GM23338 (cell line): Measurements from ENCODE around the gene TOLLIP.

Experiments
- CREB1 ChIP-seq: fragments of 250-450 bp; sonication (Bioruptor Pico); IDR thresholded peaks from 2 replicates; pipeline ENCODE4 v1.5.0; 2020; ENCODE audit warnings: low read depth, mild to moderate bottlenecking, moderate library complexity
- EZH2 ChIP-seq: fragments of 200-600 bp; sonication (generic); IDR thresholded peaks from one replicate; pipeline ENCODE4 v1.8.0; 2017; ENCODE audit warnings: antibody characterized with exemption, mild to moderate bottlenecking, low read depth; ENCODE audit not compliant: unreplicated experiment
- EZH2phosphoT487 ChIP-seq: fragments of 200-600 bp; sonication (generic); IDR thresholded peaks from one replicate; pipeline ENCODE4 v1.8.1; 2018; ENCODE audit warnings: antibody characterized with exemption; ENCODE audit not compliant: unreplicated experiment
- NANOG ChIP-seq: IDR thresholded peaks from 2 replicates; pipeline ENCODE4 v1.6.1; 2016; ENCODE audit warnings: antibody characterized with exemption, borderline replicate concordance
- POLR2AphosphoS5 ChIP-seq: IDR thresholded peaks from 2 replicates; pipeline ENCODE4 v1.6.1; 2016; ENCODE audit warnings: antibody characterized with exemption, low read depth
- ZNF331 ChIP-seq: fragments of 250-450 bp; sonication (Bioruptor Pico); IDR thresholded peaks from 2 replicates; pipeline ENCODE4 v1.5.0; 2020; ENCODE audit warnings: low read depth, mild to moderate bottlenecking, moderate library complexity
- TF ChIP-seq, protein P1 (sequence below), 2 experiments: fragments of 200-600 bp in 1 of 2; sonication (generic) in 1 of 2; conservative IDR thresholded peaks; 2 replicates each; pipeline versions ENCODE4 v1.5.1 to v1.6.1; 2016 to 2017; ENCODE audit warnings: antibody characterized with exemption in 2 of 2, low read depth in 2 of 2, mild to moderate bottlenecking in 2 of 2, moderate library complexity in 1 of 2
- TF ChIP-seq, protein P2 (sequence below): IDR thresholded peaks from one replicate; pipeline ENCODE4 v1.6.1; 2018; ENCODE audit warnings: antibody characterized with exemption; ENCODE audit not compliant: unreplicated experiment

DNA sequence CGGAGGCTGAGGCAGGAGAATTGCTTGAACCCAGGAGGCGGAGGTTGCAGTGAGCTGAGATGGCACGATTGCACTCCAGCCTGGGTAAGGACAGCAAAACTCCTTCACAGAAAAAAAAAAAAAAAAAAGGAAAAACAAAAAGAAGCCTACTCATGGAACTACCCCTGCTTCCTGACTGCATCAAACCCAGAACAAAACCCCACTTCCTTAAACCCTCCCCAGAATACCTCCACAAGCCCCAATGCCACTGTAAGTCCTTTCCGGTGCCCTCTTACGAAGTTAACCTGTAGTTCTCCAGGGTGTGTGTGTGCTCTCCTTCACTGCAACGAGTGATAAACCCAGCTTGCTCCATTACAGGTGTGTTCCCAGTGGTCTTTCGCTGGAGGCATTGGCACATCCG lies 8.6 kb upstream of the TOLLIP start:
- TF ChIP-seq CREB1 (no peak), EZH2phosphoT487 (no peak), ZNF331 (CRISPR knock-in tag) (no peak), EZH2 (no peak), NANOG (no peak), POLR2AphosphoS5 (no peak)
- TF ChIP-seq, protein P1, sequence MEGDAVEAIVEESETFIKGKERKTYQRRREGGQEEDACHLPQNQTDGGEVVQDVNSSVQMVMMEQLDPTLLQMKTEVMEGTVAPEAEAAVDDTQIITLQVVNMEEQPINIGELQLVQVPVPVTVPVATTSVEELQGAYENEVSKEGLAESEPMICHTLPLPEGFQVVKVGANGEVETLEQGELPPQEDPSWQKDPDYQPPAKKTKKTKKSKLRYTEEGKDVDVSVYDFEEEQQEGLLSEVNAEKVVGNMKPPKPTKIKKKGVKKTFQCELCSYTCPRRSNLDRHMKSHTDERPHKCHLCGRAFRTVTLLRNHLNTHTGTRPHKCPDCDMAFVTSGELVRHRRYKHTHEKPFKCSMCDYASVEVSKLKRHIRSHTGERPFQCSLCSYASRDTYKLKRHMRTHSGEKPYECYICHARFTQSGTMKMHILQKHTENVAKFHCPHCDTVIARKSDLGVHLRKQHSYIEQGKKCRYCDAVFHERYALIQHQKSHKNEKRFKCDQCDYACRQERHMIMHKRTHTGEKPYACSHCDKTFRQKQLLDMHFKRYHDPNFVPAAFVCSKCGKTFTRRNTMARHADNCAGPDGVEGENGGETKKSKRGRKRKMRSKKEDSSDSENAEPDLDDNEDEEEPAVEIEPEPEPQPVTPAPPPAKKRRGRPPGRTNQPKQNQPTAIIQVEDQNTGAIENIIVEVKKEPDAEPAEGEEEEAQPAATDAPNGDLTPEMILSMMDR (conservative IDR thresholded peaks at IDR 0.05; ENCODE audit: low read depth in 2 of 2), result no peak
- TF ChIP-seq, protein P2, sequence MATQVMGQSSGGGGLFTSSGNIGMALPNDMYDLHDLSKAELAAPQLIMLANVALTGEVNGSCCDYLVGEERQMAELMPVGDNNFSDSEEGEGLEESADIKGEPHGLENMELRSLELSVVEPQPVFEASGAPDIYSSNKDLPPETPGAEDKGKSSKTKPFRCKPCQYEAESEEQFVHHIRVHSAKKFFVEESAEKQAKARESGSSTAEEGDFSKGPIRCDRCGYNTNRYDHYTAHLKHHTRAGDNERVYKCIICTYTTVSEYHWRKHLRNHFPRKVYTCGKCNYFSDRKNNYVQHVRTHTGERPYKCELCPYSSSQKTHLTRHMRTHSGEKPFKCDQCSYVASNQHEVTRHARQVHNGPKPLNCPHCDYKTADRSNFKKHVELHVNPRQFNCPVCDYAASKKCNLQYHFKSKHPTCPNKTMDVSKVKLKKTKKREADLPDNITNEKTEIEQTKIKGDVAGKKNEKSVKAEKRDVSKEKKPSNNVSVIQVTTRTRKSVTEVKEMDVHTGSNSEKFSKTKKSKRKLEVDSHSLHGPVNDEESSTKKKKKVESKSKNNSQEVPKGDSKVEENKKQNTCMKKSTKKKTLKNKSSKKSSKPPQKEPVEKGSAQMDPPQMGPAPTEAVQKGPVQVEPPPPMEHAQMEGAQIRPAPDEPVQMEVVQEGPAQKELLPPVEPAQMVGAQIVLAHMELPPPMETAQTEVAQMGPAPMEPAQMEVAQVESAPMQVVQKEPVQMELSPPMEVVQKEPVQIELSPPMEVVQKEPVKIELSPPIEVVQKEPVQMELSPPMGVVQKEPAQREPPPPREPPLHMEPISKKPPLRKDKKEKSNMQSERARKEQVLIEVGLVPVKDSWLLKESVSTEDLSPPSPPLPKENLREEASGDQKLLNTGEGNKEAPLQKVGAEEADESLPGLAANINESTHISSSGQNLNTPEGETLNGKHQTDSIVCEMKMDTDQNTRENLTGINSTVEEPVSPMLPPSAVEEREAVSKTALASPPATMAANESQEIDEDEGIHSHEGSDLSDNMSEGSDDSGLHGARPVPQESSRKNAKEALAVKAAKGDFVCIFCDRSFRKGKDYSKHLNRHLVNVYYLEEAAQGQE, result no peak
